Measurements from ENCODE around the gene TRABD2B. TPM values are rescaled to one million over a fixed set of nuclear protein-coding genes. Genes with fewer than 3 reads are reported as not detected.

Gene TRABD2B
- total and polyA plus RNA-seq, 2 of the 4 experiments (the other 2 are of a cell fraction), result not detected

DNA sequence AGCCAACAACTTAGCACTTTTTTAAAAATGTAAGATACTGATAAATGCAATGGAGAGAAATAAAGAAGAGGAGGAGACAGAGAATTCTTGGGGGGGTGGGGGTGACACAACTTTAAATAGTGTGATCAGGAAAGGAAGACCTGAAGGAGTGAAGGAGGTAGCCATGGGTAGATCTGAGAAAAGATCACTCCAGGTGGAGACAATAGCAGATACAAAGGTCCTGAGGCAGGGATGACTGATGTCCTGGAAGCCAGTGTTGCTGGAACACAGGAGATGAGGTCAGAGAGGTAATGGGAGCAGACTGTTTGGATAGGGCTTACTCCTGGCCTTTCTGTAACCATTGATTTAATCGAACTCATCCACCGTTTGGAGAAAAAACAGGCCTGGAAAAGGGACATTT, 24.6 kb upstream of the TRABD2B start:
- H2BK120ac ChIP-seq (ENCODE audit: low read depth, low read length), result no peak overlapping the region
- H3K4me3 ChIP-seq (ENCODE audit: insufficient read depth, low read depth, low read length), result no peak overlapping the region
- in situ Hi-C loops (cut with MboI; ENCODE audit: low sequenced_read_pairs), result no loop called here
- no peaks in the 10 kb centered on the region for H4K20me1 ChIP-seq (ENCODE audit: insufficient read depth, low read length)
- no TSS peak for BruUV-seq (replicated peaks)
- no peak overlapping the region for H3K27ac ChIP-seq (ENCODE audit: insufficient read depth, low read length)
- ChIA-PET CTCF (no interaction called here), POLR2A (ENCODE audit: unreplicated experiment) (no interaction called here)
- no peak overlapping the region for H2BK5ac ChIP-seq (ENCODE audit: low read depth, low read length, poor library complexity, severe bottlenecking)
- H3K14ac ChIP-seq (replicated peaks; ENCODE audit: low read depth, low read length), result no peak overlapping the region
- no peak overlapping the region for H3K4me2 ChIP-seq (ENCODE audit: low read depth, low read length)
- H2BK20ac ChIP-seq (ENCODE audit: low read depth, low read length), result no peak overlapping the region
- no peak overlapping the region for H2BK15ac ChIP-seq (ENCODE audit: low read depth, low read length)
- H3K27me3 ChIP-seq (ENCODE audit: control insufficient read depth, insufficient read depth, low read length), result no peaks in the 10 kb centered on the region
- H3K56ac ChIP-seq (ENCODE audit: extremely low read depth, insufficient read depth, low read length), result no peak overlapping the region
- H3K9me3 ChIP-seq (ENCODE audit: control insufficient read depth, insufficient read depth, low read length), result no peaks in the 10 kb centered on the region
- no CpG with 5 or more reads among the region's 2 CpGs for WGBS, 2 experiments (ENCODE audit: extremely low coverage in 2 of 2, insufficient read length in 1 of 2)
- no peaks in the 10 kb centered on the region for H3K79me1 ChIP-seq (ENCODE audit: low read depth in 1 of 2, low read length in 2 of 2)
- H3K36me3 ChIP-seq (ENCODE audit: control insufficient read depth, insufficient read depth, low read length), result no peaks in the 10 kb centered on the region
- no peak overlapping the region for H4K8ac ChIP-seq (ENCODE audit: low read depth in 2 of 2, low read length in 2 of 2)
- no peak overlapping the region for H3K23ac ChIP-seq (ENCODE audit: low read depth, low read length)
- no peak overlapping the region for H2AFZ ChIP-seq (replicated peaks; ENCODE audit: low read length, poor library complexity)
- DNase-seq, result no peak
- no peak overlapping the region for H2AK9ac ChIP-seq (replicated peaks; ENCODE audit: low read depth, low read length, poor library complexity)
- no peak overlapping the region for H2AK5ac ChIP-seq (ENCODE audit: low read depth, low read length)
- no peak for ATAC-seq (ENCODE audit: low read depth)
- TF ChIP-seq FOS (IDR thresholded peaks at IDR 0.05; ENCODE audit: low read depth, low read length) (no peak), MAZ (IDR thresholded peaks at IDR 0.05; ENCODE audit: borderline replicate concordance, low read depth, low read length) (no peak), RAD21 (IDR thresholded peaks at IDR 0.05; ENCODE audit: low read length) (no peak), CEBPB (IDR thresholded peaks at IDR 0.05; ENCODE audit: low read depth, low read length) (no peak), BHLHE40 (IDR thresholded peaks at IDR 0.05; ENCODE audit: low read depth, low read length) (no peak), MXI1 (IDR thresholded peaks at IDR 0.05; ENCODE audit: borderline replicate concordance, low read depth, low read length) (no peak)
- TF ChIP-seq, protein P1, sequence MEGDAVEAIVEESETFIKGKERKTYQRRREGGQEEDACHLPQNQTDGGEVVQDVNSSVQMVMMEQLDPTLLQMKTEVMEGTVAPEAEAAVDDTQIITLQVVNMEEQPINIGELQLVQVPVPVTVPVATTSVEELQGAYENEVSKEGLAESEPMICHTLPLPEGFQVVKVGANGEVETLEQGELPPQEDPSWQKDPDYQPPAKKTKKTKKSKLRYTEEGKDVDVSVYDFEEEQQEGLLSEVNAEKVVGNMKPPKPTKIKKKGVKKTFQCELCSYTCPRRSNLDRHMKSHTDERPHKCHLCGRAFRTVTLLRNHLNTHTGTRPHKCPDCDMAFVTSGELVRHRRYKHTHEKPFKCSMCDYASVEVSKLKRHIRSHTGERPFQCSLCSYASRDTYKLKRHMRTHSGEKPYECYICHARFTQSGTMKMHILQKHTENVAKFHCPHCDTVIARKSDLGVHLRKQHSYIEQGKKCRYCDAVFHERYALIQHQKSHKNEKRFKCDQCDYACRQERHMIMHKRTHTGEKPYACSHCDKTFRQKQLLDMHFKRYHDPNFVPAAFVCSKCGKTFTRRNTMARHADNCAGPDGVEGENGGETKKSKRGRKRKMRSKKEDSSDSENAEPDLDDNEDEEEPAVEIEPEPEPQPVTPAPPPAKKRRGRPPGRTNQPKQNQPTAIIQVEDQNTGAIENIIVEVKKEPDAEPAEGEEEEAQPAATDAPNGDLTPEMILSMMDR (conservative IDR thresholded peaks at IDR 0.05; ENCODE audit: low read depth, low read length), result no peak
- no peaks in the 10 kb centered on the region; the same call in 1 of the 2 replicates for H3K4me1 ChIP-seq (ENCODE audit: control insufficient read depth, insufficient read depth, low read length)
- no peak overlapping the region for H3K4ac ChIP-seq (ENCODE audit: low read depth, low read length)
- dilution Hi-C loops (cut with HindIII; ENCODE audit: low sequenced_read_pairs, unreplicated experiment), result no loop called here
- no peak overlapping the region for H4K5ac ChIP-seq (ENCODE audit: low read depth, low read length)
- no peak overlapping the region for H4K91ac ChIP-seq (ENCODE audit: insufficient read depth, low read depth, low read length)
- no peak overlapping the region for H3K18ac ChIP-seq (ENCODE audit: low read depth, low read length)
- intact Hi-C loops (cut with micrococcal nuclease), result no loop called here
- no peaks in the 10 kb centered on the region for H3K9me1 ChIP-seq (ENCODE audit: insufficient read depth, low read length)
- H3K9ac ChIP-seq (ENCODE audit: low read depth, low read length), result no peak overlapping the region
